Measurements from ENCODE around the gene MRPL41.
A peak's percentile ranks its signal among the peaks of the same experiment; 100 is the strongest.

The MRPL41 gene

DNA sequence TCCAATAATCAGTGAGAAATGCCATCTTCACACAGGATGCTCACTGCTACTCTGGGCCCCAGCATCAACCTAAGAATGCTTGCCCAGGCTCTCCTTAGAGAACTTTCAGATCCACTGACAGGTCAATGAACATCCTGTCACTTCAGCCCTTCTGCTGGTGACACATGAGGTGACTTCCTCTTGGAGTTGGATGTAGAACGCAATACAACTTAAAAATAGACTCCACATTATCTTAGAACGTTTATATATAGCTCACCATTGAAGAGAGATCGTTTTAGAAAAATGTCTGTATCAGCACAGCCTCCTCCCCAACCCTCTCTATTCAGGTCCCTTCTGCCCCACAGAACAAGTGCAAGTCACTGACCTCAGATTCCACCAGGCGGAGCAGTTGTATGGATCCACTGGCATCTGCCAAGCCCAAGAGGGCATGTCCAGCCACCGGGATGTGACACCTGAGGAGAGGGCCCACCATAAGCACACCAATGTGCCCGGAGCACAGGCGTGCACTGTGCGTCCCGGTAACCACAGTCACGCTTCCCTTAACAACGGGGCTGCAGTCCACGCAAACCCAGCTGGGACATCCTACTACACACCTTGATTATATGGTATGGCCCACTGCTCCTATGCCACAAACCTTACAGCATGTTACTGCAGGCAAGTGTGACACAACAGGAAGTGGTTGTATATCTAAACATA is 24.2 kb downstream of the MRPL41 start:
- no peak overlapping the region for H3K4me3 ChIP-seq (ENCODE audit: low read length)
- TF ChIP-seq, protein P1, sequence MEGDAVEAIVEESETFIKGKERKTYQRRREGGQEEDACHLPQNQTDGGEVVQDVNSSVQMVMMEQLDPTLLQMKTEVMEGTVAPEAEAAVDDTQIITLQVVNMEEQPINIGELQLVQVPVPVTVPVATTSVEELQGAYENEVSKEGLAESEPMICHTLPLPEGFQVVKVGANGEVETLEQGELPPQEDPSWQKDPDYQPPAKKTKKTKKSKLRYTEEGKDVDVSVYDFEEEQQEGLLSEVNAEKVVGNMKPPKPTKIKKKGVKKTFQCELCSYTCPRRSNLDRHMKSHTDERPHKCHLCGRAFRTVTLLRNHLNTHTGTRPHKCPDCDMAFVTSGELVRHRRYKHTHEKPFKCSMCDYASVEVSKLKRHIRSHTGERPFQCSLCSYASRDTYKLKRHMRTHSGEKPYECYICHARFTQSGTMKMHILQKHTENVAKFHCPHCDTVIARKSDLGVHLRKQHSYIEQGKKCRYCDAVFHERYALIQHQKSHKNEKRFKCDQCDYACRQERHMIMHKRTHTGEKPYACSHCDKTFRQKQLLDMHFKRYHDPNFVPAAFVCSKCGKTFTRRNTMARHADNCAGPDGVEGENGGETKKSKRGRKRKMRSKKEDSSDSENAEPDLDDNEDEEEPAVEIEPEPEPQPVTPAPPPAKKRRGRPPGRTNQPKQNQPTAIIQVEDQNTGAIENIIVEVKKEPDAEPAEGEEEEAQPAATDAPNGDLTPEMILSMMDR (IDR thresholded peaks at IDR 0.05; ENCODE audit: insufficient read depth, low read depth, low read length, missing control alignments), result no peak
- peak; percentile 68 for DNase-seq (ENCODE audit: low read depth)

DNA sequence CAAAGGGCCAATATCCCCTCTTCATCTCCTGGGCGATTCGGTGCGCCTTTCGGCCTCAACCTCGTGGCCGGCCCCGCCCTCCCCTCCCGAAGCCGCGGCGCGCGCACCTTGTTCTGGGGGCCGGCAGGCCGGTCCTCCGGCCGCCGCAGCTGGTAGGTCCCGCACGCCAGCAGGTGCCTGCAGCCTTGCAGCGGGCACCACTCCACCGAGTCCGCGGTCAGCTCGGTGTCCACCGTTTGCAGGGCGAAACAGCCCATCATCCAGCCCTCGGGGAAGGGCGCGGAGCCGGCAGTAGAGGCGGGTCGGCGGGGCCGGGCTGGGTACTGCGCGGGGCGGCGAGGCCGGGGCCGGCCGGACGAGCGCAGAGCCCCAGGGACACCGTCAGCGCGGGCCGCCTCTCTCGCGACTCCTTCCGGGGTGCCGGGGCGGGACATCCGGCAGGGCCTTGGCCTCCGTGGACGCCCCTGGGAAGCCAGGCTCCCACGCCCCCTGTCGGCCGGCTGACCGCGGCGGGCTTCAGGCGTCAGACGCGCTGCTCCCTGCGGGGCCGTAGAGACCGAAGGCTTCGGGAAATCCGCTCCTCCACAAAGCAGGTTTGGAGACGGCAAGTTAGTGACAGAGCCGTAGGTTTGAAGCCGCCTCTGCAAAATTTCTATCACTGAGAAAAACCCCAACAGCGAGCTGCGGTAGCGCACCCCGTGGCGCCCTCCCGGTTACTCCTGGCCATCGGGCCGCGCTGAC is 27.0 kb downstream of the MRPL41 start, which contains the start of gene DPH7:
DPH7 (minus strand) TSS at position 408 of the 741 bp plus-strand sequence; CDS start at position 260, 148 bp downstream.
- TF ChIP-seq, protein P1 (IDR thresholded peaks at IDR 0.05; ENCODE audit: insufficient read depth, low read depth, low read length, missing control alignments), result peak; percentile 67
- H3K4me3 ChIP-seq (ENCODE audit: low read length), result peak within 1 kb of the TSS; percentile 58

DNA sequence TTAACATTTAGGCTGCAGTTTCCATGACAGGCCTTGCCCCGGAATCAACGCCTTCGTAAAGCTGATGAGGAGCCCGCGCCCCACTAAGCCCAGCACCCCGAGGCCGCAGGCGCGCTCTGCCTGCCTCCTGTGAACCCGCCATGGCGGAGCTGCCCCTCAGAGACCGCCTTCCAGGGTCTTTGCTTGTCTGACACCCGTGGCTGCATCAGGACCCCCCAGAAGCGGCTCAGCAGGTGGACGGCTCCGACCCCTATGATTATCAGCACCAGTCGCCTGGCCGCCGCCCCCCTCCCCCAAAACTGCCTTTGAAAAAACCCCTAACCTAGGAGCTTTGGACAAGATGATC is 27.6 kb downstream of the MRPL41 start:
- no peak for DNase-seq (ENCODE audit: low read depth)
- H3K4me3 ChIP-seq (ENCODE audit: low read length), result peak overlapping the region; percentile 47
- TF ChIP-seq, protein P1 (IDR thresholded peaks at IDR 0.05; ENCODE audit: insufficient read depth, low read depth, low read length, missing control alignments), result no peak

More for the DNA sequence above, 27.0 kb downstream of the MRPL41 start, which contains the start of gene DPH7:
- DNase-seq (ENCODE audit: low read depth), result peak; percentile 94

DNA sequence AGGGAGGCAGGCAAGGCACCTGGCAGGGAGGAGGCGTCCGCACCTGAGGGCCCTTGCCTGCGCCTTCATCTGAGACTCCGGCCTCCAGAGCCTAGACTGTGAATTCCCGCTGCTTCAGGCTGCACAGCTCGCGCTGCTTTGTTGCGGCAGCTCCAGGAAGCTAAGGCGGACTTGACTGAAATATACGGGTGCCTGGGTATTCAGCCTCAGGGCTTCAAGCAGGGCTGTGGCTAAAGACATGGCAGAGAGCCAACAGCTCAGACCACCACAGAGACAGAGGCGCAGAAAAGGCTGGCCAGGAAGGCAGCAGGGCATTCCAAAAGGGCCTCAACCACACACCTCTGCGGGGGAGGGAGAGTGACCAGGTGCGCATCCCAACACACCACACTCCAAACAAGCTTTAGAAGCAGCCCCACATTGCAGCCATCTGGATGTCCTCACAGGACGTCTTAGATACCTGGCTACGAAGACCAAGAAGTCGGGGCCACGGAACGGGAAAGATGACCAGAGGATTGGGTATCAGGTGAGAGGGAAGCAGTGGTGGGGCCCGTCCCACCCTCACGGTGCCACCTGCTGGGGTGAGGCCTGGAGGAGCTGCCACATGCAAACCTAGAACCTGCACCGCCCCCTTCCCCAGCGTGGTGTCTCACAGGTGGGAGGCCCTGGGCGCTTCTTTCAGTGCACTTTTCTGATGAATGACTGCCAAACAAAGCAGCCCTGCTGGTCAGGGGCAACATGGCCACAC is 28.7 kb downstream of the MRPL41 start:
- TF ChIP-seq, protein P1 (IDR thresholded peaks at IDR 0.05; ENCODE audit: insufficient read depth, low read depth, low read length, missing control alignments), result no peak
- no peak for DNase-seq (ENCODE audit: low read depth)
- no peak overlapping the region for H3K4me3 ChIP-seq (ENCODE audit: low read length)

DNA sequence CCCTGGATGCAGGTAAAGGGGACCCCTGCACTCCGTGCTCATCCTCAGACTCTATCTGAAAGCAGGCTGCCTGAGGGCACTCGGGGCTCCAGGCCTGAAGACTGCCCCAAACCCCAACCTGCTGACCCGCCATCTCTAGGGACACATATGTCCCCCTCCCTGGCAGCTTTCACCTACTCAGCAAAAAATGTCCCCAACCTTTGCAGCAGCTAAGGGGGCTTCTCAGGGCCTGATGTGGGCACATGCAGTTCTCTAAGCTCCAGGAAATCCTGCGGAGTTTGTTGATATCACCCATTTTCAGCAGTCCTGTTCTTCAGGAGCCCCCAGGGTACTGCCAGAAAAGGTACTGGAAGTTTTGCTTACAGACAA is 29.3 kb downstream of the MRPL41 start:
- no peak overlapping the region for H3K4me3 ChIP-seq (ENCODE audit: low read length)
- no peak for DNase-seq (ENCODE audit: low read depth)
- TF ChIP-seq, protein P1 (IDR thresholded peaks at IDR 0.05; ENCODE audit: insufficient read depth, low read depth, low read length, missing control alignments), result no peak

DNA sequence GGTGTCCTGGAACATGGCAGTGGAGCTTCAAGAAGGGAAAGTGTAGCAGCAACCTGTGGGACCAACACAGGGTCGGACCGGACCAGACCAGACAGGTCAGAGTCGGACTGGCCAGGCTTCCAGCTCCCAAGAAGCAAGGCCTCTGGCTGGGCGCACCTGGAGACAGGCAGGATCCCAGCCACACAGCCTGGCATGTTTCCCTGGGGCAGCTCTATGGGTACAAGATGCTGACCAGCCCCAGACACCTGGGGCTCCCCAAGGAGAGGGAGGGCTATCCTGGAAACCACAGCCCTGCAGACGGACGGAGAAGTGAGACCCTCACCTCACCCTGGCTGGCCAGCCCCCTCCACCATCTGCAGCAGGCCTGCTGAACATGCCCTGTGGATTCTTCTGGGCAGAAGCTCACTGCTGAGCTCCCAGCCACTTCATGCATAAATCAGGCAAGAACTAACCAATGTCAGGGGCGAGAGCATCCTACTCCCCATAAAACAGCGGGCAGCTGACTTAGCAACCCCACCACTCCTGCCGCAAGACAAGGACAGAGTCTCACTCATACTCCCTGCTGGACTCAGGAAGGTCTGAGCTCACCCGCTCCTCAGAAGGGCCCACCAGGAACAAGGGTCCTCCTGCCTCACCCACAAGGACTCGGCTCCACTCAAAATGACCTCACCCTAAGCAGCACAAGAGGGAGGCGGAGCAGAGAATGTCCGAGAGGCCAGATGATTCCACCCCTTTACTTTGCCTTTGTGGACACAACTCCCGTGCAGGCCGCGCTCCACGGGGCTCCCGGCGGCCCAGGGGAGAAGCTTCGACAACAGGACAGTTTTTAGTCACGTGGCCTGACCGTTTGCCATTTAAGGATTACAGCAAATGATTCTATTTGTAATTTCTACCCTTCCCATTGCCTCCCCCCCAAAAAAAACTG is 29.9 kb downstream of the MRPL41 start:
- no peak for DNase-seq (ENCODE audit: low read depth)
- TF ChIP-seq, protein P1 (IDR thresholded peaks at IDR 0.05; ENCODE audit: insufficient read depth, low read depth, low read length, missing control alignments), result no peak
- no peak overlapping the region for H3K4me3 ChIP-seq (ENCODE audit: low read length)
